Esophagus muscularis mucosa (tissue), 4 donors: ENCODE measurements around the gene UCK1. TPM values are rescaled to one million over a fixed set of nuclear protein-coding genes. Genes with fewer than 3 reads are reported as not detected.
"Not testable (repeated sequence)": the region's sequence is repeated elsewhere in the genome, so short reads cannot be mapped to it uniquely, and the experiment has no call there.

Experiments used
- DNase-seq: peaks from one replicate; pipeline ENCODE4 v3.0.0-alpha.2; 2017; ENCODE audit errors: extremely low spot score
- H3K27ac ChIP-seq, 4 donors: fragments of 200-600 bp; sonication (generic); replicated peaks in 1 of 4; 1 replicate in 3 of 4; 2 replicates in 1 of 4; pipeline ENCODE4 v1.5.1; 2016 to 2019; ENCODE audit warnings: mild to moderate bottlenecking in 1 of 4
- H3K27me3 ChIP-seq, 4 donors: fragments of 200-600 bp; sonication (generic); one replicate each; pipeline versions ENCODE4 v1.5.1 to v1.6.0; 2016 to 2019
- H3K36me3 ChIP-seq, 4 donors: fragments of 200-600 bp; sonication (generic); one replicate each; pipeline ENCODE4 v1.5.1; 2016 to 2019
- H3K4me1 ChIP-seq, 4 donors: fragments of 200-600 bp; sonication (generic); one replicate each; pipeline ENCODE4 v1.5.1; 2016 to 2019
- H3K4me3 ChIP-seq, 4 donors: fragments of 200-600 bp; sonication (generic); 1 replicate in 2 of 4; 2 replicates in 2 of 4; pipeline ENCODE4 v1.5.1; 2016 to 2019; ENCODE audit warnings: mild to moderate bottlenecking in 4 of 4, moderate library complexity in 1 of 4
- H3K9me3 ChIP-seq, 4 donors: fragments of 200-600 bp; sonication (generic); 1 replicate in 3 of 4; 2 replicates in 1 of 4; pipeline ENCODE4 v1.5.1; 2016 to 2019
- CTCF ChIP-seq, 3 experiments: fragments of 200-600 bp in 2 of 3; fragments of 450-650 bp in 1 of 3; sonication (generic) in 2 of 3; IDR thresholded peaks; one replicate each; pipeline ENCODE4 v1.5.1; 2017 to 2019; ENCODE audit warnings: antibody characterized with exemption in 3 of 3, mild to moderate bottlenecking in 2 of 3, moderate library complexity in 1 of 3
- EP300 ChIP-seq: sonication (generic); formaldehyde crosslinking; IDR thresholded peaks from one replicate; pipeline ENCODE4 v1.6.1; 2017; ENCODE audit warnings: antibody characterized with exemption
- POLR2A ChIP-seq: fragments of 450-650 bp; IDR thresholded peaks from one replicate; pipeline ENCODE4 v1.6.1; 2017; ENCODE audit warnings: antibody characterized with exemption, moderate library complexity, mild to moderate bottlenecking, low read depth
- POLR2AphosphoS5 ChIP-seq, 2 donors: sonication (generic); formaldehyde crosslinking; IDR thresholded peaks; one replicate each; pipeline ENCODE4 v1.6.1; 2017; ENCODE audit warnings: antibody characterized with exemption in 2 of 2
- WGBS: methylation state at CpG from one replicate; pipeline ENCODE4 v1.1.5; 2018; 5-methylcytosine and 5-hydroxymethylcytosine counted together
- intact Hi-C: fragments of 100-400 bp; cut with DNase I; formaldehyde crosslinking; loops from one replicate; pipeline ENCODE4 v1.15.1; 2023
- total RNA-seq, 4 donors: library from RNA; depleted of rRNA; stranded (reverse); fragments of >200 nt; gene quantifications; one replicate each; pipeline versions ENCODE4 v1.1.0 to v1.2.1, GENCODE V29; 2016

The UCK1 gene
- total RNA-seq, 4 donors from 2014 or later: 47.3 to 63.9 (median 54.0) TPM

- Histone ChIP-seq H3K27ac (no peak overlapping the region), H3K27me3 (peaks cover 0 to 89% (median 24%) of the 10 kb centered on the region in 4 donors), H3K36me3 (no peaks in the 10 kb centered on the region), H3K9me3 (no peaks in the 10 kb centered on the region), H3K4me3 (no peak overlapping the region), H3K4me1 (peaks cover 0 to 9% (median 2%) of the 10 kb centered on the region in 4 donors)
- TF ChIP-seq POLR2A (no peak), EP300 (no peak), CTCF (IDR thresholded peaks at IDR 0.05) (no peak), POLR2AphosphoS5 (IDR thresholded peaks at IDR 0.05) (no peak)
- 86% methylated on average over 6 of the region's 6 CpGs for WGBS
- intact Hi-C loops: no loop called here
- no peak for DNase-seq
These were observed 21.0 kb upstream of the UCK1 start for GRCh38 chr9:131552030-131552429.

- H3K27ac ChIP-seq, H3K9me3 ChIP-seq, H3K36me3 ChIP-seq, H3K4me3 ChIP-seq, DNase-seq, intact Hi-C loops: not testable (repeated sequence)
- peaks cover 7 to 89% (median 27%) of the 10 kb centered on the region in 4 donors for H3K27me3 ChIP-seq
- 58% methylated on average over 8 of the region's 8 CpGs for WGBS
- peaks cover 12 to 25% (median 18%) of the 10 kb centered on the region in 4 donors for H3K4me1 ChIP-seq
These were observed 19.4 kb upstream of the UCK1 start for GRCh38 chr9:131550465-131550864.

- DNase-seq, H3K27ac ChIP-seq, H3K36me3 ChIP-seq, H3K4me3 ChIP-seq, intact Hi-C loops, H3K9me3 ChIP-seq: not testable (repeated sequence)
- peaks cover 12 to 22% (median 21%) of the 10 kb centered on the region in 4 donors for H3K4me1 ChIP-seq
- 88% methylated on average over 10 of the region's 10 CpGs for WGBS
- H3K27me3 ChIP-seq: peaks cover 7 to 87% (median 27%) of the 10 kb centered on the region in 4 donors
These were observed 18.1 kb upstream of the UCK1 start for GRCh38 chr9:131549186-131549585.

- no peak for DNase-seq
- peaks cover 12 to 22% (median 21%) of the 10 kb centered on the region in 4 donors for H3K4me1 ChIP-seq
- H3K27me3 ChIP-seq: peaks cover 7 to 65% (median 23%) of the 10 kb centered on the region in 4 donors
- peaks cover 0 to 26% (median 26%) of the 10 kb centered on the region in 4 donors for H3K9me3 ChIP-seq
- 4% methylated on average over 24 of the region's 49 CpGs for WGBS
- TF ChIP-seq POLR2A (no peak), CTCF (IDR thresholded peaks at IDR 0.05) (peak in 1 of 3 experiments; percentile 14), POLR2AphosphoS5 (IDR thresholded peaks at IDR 0.05) (no peak), EP300 (no peak)
- no peak overlapping the region for H3K27ac ChIP-seq
- peak overlapping the region; percentile 37 to 49 (median 40) for H3K4me3 ChIP-seq
- no peaks in the 10 kb centered on the region for H3K36me3 ChIP-seq
- intact Hi-C loops: no loop called here
These were observed 15.4 kb upstream of the UCK1 start for GRCh38 chr9:131546336-131547084.

- 13% methylated on average over 7 of the region's 30 CpGs for WGBS
- DNase-seq: no peak
- Histone ChIP-seq H3K27me3 (peaks cover 7 to 63% (median 23%) of the 10 kb centered on the region in 4 donors), H3K4me3 (peak overlapping the region; percentile 37 to 49 (median 40)), H3K36me3 (no peaks in the 10 kb centered on the region), H3K4me1 (peaks cover 12 to 22% (median 21%) of the 10 kb centered on the region in 4 donors), H3K27ac (no peak overlapping the region), H3K9me3 (peaks cover 0 to 26% (median 26%) of the 10 kb centered on the region in 4 donors)
- no peak for TF ChIP-seq POLR2A
- intact Hi-C loops: no loop called here
These were observed 14.8 kb upstream of the UCK1 start for GRCh38 chr9:131545786-131546335.

GRCh38 chr9:131545003-131545785, 14.1 kb upstream of the UCK1 start, which contains the start of gene PRRT1B:
Gene PRRT1B, plus strand, starts transcription at chr9:131545523. Its CDS starts 93 bp downstream, at chr9:131545616.
- peak within 1 kb of the TSS; percentile 37 to 49 (median 40) for H3K4me3 ChIP-seq
- H3K36me3 ChIP-seq: no peaks in the 10 kb centered on the region
- TF ChIP-seq CTCF (IDR thresholded peaks at IDR 0.05) (no peak), EP300 (no peak), POLR2A (no peak), POLR2AphosphoS5 (IDR thresholded peaks at IDR 0.05) (no peak)
- H3K27ac ChIP-seq: no peak within 1 kb of the TSS
- intact Hi-C loops: no loop called here
- DNase-seq: no peak
- peaks cover 12 to 22% (median 21%) of the 10 kb centered on the region in 4 donors for H3K4me1 ChIP-seq
- peaks cover 0 to 26% (median 26%) of the 10 kb centered on the region in 4 donors for H3K9me3 ChIP-seq
- WGBS: 32% methylated on average over 35 of the region's 50 CpGs
- H3K27me3 ChIP-seq: peaks cover 7 to 58% (median 23%) of the 10 kb centered on the region in 4 donors
